ENCODE measurements around the gene MRAS. TPM values are rescaled to one million over a fixed set of nuclear protein-coding genes. Genes with fewer than 3 reads are reported as not detected.

MRAS gene
- total and polyA plus RNA-seq, 2 of the 13 experiments (the other 11 are each of a cell fraction or from before 2014, with no cell fraction given), result 8.8 to 36.2 TPM

- no peak overlapping the region for H3K27ac ChIP-seq (ENCODE audit: extremely low read length, insufficient read depth, low read length)
- no peaks in the 10 kb centered on the region for H3K79me2 ChIP-seq (ENCODE audit: insufficient read depth, low read length)
- no peak for DNase-seq (ENCODE audit: low spot score)
- no peaks in the 10 kb centered on the region for H4K20me1 ChIP-seq (ENCODE audit: insufficient read depth, low read length)
- H3K9me3 ChIP-seq (ENCODE audit: low read length), result no peaks in the 10 kb centered on the region
- H3K36me3 ChIP-seq (replicated peaks in 1 of 2; ENCODE audit: control insufficient read depth in 1 of 2, insufficient read depth in 2 of 2, low read length in 2 of 2), result no peaks in the 10 kb centered on the region
- no peak for TF ChIP-seq SNRNP70 (IDR thresholded peaks at IDR 0.05; ENCODE audit: low read depth, low read length)
- TF ChIP-seq HNF4G (IDR thresholded peaks at IDR 0.05; ENCODE audit: borderline replicate concordance, low read depth, low read length), result no peak
- TF ChIP-seq HNF4G (CRISPR knock-in tag; IDR thresholded peaks at IDR 0.05; ENCODE audit: borderline replicate concordance, low read depth), result no peak
- no peak for TF ChIP-seq ZNF878 (CRISPR knock-in tag; IDR thresholded peaks at IDR 0.05)
- TF ChIP-seq PRDM4 (CRISPR knock-in tag; IDR thresholded peaks at IDR 0.05; ENCODE audit: borderline replicate concordance), result no peak
- TF ChIP-seq ZSCAN21 (CRISPR knock-in tag; IDR thresholded peaks at IDR 0.05; ENCODE audit: borderline replicate concordance), result no peak
- no peak for TF ChIP-seq ZNF350 (CRISPR knock-in tag; IDR thresholded peaks at IDR 0.05; ENCODE audit: borderline replicate concordance, low read depth)
- no peak for TF ChIP-seq MXI1 (IDR thresholded peaks at IDR 0.05; ENCODE audit: borderline replicate concordance, low read depth, low read length)
- TF ChIP-seq ZNF704 (CRISPR knock-in tag; IDR thresholded peaks at IDR 0.05; ENCODE audit: borderline replicate concordance), result no peak
- TF ChIP-seq SP140L (CRISPR knock-in tag; IDR thresholded peaks at IDR 0.05; ENCODE audit: borderline replicate concordance), result no peak
- no peak for TF ChIP-seq ELF4 (CRISPR knock-in tag; IDR thresholded peaks at IDR 0.05; ENCODE audit: borderline replicate concordance)
- no peak for TF ChIP-seq SNAPC5 (CRISPR knock-in tag; IDR thresholded peaks at IDR 0.05; ENCODE audit: borderline replicate concordance)
- no peak for TF ChIP-seq MAZ (IDR thresholded peaks at IDR 0.05; ENCODE audit: borderline replicate concordance, low read depth, low read length)
- no peak for TF ChIP-seq MAZ (CRISPR knock-in tag; IDR thresholded peaks at IDR 0.05; ENCODE audit: low read depth)
- TF ChIP-seq CSRNP1 (CRISPR knock-in tag; IDR thresholded peaks at IDR 0.05), result no peak
- no peak overlapping the region for H3K9ac ChIP-seq (ENCODE audit: insufficient read depth, low read depth, low read length)
- ATAC-seq, result no peak
- H2AFZ ChIP-seq (ENCODE audit: low read length), result no peak overlapping the region
- H3K4me3 ChIP-seq (replicated peaks in 1 of 3; ENCODE audit: insufficient read depth in 1 of 3, low read depth in 2 of 3, low read length in 3 of 3), result no peak overlapping the region
- intact Hi-C loops (cut with micrococcal nuclease; ENCODE audit: unreplicated experiment), result no loop called here
- ChIA-PET POLR2A (no interaction called here), CTCF (ENCODE audit: low intra/inter-chr PET ratio, low total read pairs) (no interaction called here)
- 75% methylated on average over 8 of the region's 8 CpGs for WGBS (ENCODE audit: low lambda C conversion rate)
- H3K4me2 ChIP-seq (ENCODE audit: low read depth, low read length), result no peak overlapping the region
- in situ Hi-C loops (cut with HindIII; ENCODE audit: extremely low pct_ligation_motif_present, low pct_unique_long_range_greater_than_20kb), result no loop called here
- no peaks in the 10 kb centered on the region for H3K27me3 ChIP-seq (ENCODE audit: control insufficient read depth in 1 of 2, insufficient read depth in 2 of 2, low read length in 2 of 2)
- FAIRE-seq, result no peak
- no TSS peak for BruUV-seq (replicated peaks)
- H3K4me1 ChIP-seq (ENCODE audit: insufficient read depth, low read length), result peaks cover 18% of the 10 kb centered on the region
Observed at GRCh38 chr3:138366006-138366759, 17.8 kb downstream of the MRAS start.
